ENCODE results near the gene ZC3H8. TPM values are rescaled to one million over a fixed set of nuclear protein-coding genes. Genes with fewer than 3 reads are reported as not detected.

Gene ZC3H8
- total RNA-seq, 1 donor: 24.8 TPM

DNA sequence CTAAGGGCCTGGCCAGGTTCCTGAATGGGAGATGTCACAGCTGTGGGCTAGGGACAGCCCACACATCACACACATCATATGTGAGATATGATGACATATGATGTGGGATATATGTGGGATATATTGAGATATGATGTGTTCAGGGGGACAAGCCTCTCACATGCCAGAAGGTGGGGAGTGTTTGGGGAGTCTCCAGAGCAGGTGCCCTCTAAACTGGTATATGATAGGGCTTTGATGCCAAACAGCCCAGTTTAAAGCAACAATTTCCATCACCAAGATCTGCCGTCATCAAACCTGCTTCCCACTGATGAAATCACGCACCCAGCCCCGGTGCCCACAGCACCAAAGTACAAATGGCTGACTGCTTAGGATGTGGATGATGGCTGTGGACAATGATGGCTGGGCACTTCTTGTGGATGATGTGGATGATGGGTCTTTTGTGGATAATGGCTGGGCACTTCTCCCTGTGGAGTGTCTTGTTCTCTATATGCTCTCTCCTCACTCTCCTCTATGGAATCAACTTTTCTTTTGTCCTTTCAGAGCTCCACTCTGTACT is 65.8 kb downstream of the ZC3H8 start:
- no peaks in the 10 kb centered on the region for H3K9me3 ChIP-seq (ENCODE audit: low read depth, low read length)
- H3K4me1 ChIP-seq (ENCODE audit: insufficient read depth, low read length): peaks cover 23% of the 10 kb centered on the region
- no peaks in the 10 kb centered on the region for H3K27me3 ChIP-seq (ENCODE audit: insufficient read depth, low read length)
- no peak overlapping the region for H3K4me3 ChIP-seq (ENCODE audit: low read length)

DNA sequence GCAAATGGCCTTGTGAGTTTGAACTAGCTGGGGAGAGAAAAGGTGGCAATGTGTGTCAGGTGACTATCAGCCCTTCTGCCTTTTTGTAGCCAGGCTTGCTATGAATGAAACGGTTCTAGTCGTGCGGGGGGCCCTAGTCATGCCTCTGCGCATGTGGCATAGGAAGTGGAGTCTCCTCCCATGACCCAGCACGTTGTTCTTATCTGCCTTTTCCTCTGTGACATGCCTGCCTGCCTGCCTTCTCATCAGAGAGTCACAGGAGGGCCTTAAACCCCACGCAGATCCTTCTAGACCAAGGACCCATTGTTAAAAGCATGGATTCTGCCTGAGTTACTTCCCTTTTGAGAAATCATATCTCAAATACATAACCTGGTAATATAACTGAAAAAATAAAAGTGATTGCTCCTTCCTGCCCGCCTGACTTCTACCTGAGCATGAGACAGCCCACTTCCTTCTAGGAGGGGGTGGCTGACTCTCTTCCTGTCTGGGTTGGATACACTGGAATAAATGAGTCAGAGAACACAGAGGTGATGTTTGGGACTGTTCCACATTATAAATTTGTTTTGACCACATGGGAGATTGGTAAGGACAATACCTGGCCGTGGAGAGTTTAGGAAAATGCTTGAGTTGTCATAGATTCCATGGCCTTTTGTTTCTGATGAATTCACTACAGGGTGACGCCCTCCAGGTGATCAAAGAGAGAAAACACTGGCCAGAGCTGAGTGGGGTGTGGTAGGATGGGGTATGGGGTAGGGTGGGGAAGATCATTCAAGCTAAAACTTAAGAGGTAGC is 66.8 kb downstream of the ZC3H8 start:
- Histone ChIP-seq H3K9me3 (ENCODE audit: low read depth, low read length) (no peaks in the 10 kb centered on the region), H3K27me3 (ENCODE audit: insufficient read depth, low read length) (no peaks in the 10 kb centered on the region), H3K4me3 (ENCODE audit: low read length) (no peak overlapping the region), H3K4me1 (ENCODE audit: insufficient read depth, low read length) (peaks cover 23% of the 10 kb centered on the region)

DNA sequence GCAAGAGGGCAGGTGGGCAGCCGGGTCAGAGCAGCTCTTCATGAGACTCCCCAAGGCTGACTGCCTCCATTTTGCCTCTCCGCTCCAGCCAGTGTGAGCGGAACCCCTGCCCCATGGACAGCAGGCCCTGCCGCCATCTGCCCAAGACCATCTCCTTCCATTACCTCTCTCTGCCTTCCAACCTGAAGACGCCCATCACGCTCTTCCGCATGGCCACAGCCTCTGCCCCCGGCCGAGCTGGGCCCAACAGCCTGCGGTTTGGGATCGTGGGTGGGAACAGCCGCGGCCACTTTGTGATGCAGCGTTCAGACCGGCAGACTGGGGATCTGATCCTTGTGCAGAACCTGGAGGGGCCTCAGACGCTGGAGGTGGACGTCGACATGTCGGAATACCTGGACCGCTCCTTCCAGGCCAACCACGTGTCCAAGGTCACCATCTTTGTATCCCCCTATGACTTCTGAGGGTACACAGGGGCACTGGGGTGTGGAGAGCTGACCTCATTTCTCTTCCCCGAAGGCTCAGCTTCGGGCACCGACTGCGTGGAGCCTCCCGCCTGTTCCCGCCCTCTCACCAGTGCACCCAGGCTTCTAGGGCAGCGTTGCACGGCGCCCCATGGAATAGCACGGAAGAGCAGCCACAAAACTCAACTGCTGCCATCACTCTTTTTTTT is 67.7 kb downstream of the ZC3H8 start:
- peaks cover 1% of the 10 kb centered on the region for H3K27me3 ChIP-seq (ENCODE audit: insufficient read depth, low read length)
- H3K9me3 ChIP-seq (ENCODE audit: low read depth, low read length): no peaks in the 10 kb centered on the region
- no peak overlapping the region for H3K4me3 ChIP-seq (ENCODE audit: low read length)
- H3K4me1 ChIP-seq (ENCODE audit: insufficient read depth, low read length): peaks cover 25% of the 10 kb centered on the region

DNA sequence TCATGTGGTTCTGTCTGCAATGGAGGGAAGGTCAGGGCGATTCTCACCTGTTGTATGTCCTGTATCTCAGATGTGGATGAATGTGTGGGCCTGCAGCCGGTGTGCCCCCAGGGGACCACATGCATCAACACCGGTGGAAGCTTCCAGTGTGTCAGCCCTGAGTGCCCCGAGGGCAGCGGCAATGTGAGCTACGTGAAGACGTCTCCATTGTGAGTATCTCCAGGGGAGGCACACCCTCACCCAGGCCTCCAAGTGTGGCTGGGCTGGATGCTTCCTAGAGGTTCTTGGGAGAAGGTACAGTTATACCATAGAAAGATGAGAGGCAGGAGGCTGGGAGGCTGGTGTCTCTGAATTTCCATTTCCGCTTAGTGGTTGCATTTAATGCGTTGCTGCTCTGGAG is 69.7 kb downstream of the ZC3H8 start:
- Histone ChIP-seq H3K9me3 (ENCODE audit: low read depth, low read length) (no peaks in the 10 kb centered on the region), H3K4me1 (ENCODE audit: insufficient read depth, low read length) (peaks cover 25% of the 10 kb centered on the region), H3K4me3 (ENCODE audit: low read length) (no peak overlapping the region), H3K27me3 (ENCODE audit: insufficient read depth, low read length) (peaks cover 14% of the 10 kb centered on the region)

DNA sequence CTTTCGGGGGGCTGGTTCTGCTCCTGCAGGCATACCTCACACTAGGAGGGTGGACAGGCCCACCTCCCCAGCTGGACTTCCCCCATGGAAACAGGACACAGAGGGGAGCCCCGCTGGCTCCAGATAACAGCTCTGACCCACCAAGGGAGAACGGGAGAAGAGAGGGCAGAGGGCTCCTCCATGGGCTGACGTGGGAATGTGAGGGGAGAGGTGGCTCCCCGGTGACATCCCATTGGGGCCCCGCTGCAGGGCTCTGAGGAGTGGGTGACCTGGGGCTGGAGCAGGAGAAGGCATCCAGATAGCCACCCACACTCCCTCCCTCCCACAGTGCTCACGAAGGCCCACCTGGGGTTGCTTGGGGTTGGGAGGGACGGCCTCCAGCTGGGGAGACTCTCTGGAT is 70.7 kb downstream of the ZC3H8 start:
- peaks cover 24% of the 10 kb centered on the region for H3K4me1 ChIP-seq (ENCODE audit: insufficient read depth, low read length)
- no peak overlapping the region for H3K4me3 ChIP-seq (ENCODE audit: low read length)
- no peaks in the 10 kb centered on the region for H3K9me3 ChIP-seq (ENCODE audit: low read depth, low read length)
- H3K27me3 ChIP-seq (ENCODE audit: insufficient read depth, low read length): peaks cover 20% of the 10 kb centered on the region

DNA sequence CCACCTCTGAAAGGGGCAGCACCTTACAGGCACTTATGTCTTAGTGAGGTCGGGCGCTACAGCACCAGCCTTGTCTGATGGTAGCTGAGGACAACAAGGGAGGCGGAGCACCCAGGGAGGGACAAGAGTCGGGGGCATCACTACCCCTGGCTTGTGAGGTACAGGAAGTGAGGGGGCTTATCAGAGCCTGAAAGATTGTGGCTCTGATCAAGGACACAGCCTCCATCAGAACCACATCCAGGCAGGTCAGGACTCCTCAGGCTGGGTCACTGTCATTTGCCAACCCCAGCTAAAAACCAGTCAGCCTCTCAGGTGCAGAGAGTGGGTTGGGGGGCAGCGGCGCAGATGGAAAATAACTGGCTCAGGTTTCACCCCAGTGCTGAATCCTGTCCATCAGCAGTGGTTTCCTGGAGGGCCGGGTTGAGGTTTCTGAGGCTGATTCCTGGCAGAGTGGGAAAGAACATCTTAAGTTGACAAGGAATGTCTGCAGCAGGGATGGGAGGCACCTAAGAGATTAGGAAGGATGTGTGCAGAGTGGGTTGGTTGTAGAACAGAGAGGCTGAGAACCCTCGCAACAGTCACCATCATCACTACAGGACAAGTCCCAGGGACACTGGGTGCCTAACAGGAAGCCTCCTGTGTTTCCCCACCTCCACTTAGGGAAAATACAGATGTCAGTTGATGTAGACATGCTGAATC is 71.4 kb downstream of the ZC3H8 start:
- H3K27me3 ChIP-seq (ENCODE audit: insufficient read depth, low read length): peaks cover 20% of the 10 kb centered on the region
- H3K9me3 ChIP-seq (ENCODE audit: low read depth, low read length): no peaks in the 10 kb centered on the region
- H3K4me1 ChIP-seq (ENCODE audit: insufficient read depth, low read length): peaks cover 17% of the 10 kb centered on the region
- H3K4me3 ChIP-seq (ENCODE audit: low read length): no peak overlapping the region

DNA sequence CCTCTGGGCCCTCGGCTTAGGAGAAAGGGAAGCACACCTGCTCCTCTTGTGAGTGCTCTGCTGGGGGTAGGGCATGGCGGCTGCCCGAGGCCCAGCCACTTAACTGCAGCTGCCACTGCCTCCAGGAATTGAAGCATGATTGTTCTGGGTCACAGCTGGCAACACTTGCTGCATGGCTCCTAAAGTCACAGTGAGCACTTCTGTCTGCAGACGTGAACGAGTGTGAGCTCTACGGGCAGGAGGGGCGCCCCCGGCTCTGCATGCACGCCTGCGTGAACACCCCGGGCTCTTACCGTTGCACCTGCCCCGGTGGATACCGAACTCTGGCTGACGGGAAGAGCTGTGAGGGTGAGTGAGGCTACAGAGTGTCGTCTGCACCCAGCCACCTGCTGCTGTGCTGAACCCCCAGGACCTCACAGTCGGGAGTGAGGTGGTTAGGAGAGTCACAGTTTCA is 72.2 kb downstream of the ZC3H8 start:
- Histone ChIP-seq H3K9me3 (ENCODE audit: low read depth, low read length) (no peaks in the 10 kb centered on the region), H3K4me1 (ENCODE audit: insufficient read depth, low read length) (peaks cover 12% of the 10 kb centered on the region), H3K4me3 (ENCODE audit: low read length) (no peak overlapping the region), H3K27me3 (ENCODE audit: insufficient read depth, low read length) (peaks cover 20% of the 10 kb centered on the region)

DNA sequence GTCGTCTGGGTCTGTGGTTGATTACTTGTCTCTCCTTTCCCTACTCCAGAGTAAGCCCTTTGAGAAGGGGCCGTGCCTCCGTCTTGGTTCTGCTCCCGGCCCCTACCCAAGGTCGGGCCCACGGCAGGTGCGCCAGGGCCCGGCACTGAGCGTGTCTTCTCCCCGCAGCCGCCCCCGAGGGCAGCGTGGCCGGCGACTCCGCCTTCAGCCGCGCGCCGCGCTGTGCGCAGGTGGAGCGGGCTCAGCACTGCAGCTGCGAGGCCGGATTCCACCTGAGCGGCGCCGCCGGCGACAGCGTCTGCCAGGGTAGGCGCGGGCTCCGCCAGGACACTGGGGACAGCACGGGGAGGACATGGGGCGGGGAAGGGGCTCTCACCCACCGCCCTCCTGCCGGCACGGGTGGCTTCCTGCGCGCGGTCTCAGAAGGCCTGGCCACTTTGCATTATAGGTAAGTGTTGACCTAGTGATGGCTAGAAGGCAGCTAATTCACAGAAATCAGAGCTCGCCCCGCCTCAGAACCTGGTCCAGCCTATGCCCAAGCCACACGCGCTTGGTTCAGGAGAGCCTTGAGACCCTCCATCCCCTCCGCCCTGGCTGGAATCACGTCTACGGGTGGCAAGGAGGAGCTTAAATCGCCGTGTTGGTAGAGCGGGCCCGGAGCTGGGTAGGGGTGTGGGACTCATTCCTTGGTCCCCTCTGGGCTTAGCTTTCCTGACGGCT is 73.1 kb downstream of the ZC3H8 start:
- peaks cover 20% of the 10 kb centered on the region for H3K27me3 ChIP-seq (ENCODE audit: insufficient read depth, low read length)

DNA sequence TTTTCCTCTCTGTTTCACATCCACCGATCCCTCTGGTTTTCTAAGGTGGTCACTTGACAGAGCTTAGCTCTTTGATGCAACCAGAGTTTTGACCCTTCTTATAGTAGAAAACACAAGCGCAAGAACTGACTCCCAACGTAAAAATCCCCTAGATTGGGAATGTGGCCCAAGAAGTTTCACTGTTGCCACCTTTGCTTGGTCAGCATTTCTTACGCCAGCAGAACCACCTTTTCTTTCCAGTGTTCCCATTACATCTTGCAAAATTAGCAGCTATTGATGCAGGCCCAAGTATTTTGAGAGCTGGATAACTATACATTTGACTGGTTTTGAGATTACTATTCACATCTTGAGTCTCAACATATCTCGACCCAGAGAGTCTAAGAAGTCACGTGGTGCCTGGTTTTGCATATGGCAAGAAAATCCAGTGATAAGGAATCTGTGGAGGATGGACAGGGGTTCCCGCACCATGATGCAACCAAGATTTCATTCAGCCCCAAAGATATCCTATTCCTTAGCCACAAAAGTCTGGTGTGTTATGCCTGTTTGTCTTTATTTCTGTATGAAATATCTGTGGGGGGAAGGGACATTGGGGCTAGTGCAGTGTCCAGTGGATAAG is 78.8 kb downstream of the ZC3H8 start:
- Histone ChIP-seq H3K9me3 (ENCODE audit: low read depth, low read length) (no peaks in the 10 kb centered on the region), H3K27me3 (ENCODE audit: insufficient read depth, low read length) (peaks cover 8% of the 10 kb centered on the region), H3K4me3 (ENCODE audit: low read length) (no peak overlapping the region), H3K4me1 (ENCODE audit: insufficient read depth, low read length) (no peaks in the 10 kb centered on the region)

More for the DNA sequence above, 73.1 kb downstream of the ZC3H8 start:
- Histone ChIP-seq H3K4me1 (ENCODE audit: insufficient read depth, low read length) (peaks cover 4% of the 10 kb centered on the region), H3K9me3 (ENCODE audit: low read depth, low read length) (no peaks in the 10 kb centered on the region), H3K4me3 (ENCODE audit: low read length) (peak overlapping the region; percentile 28)

DNA sequence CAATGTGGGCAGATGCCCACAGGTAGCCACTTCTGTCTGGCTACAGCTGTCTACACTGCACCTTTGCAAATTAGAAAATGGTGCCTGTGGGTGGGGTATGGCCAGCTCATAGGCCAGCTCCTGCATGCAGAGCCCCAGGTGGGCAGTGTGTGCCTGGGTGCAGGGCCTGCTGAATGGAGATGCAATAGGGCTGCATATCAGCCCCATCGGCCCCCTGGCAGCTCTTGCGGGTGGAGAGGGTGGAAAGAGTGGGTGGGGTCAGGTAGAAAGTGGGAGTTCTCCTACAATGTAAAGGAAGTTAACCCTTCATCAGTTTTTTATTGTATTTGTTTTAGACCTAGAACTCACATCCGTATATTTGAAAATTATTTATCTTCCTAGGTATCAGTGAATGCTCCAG is 79.5 kb downstream of the ZC3H8 start:
- no peaks in the 10 kb centered on the region for H3K4me1 ChIP-seq (ENCODE audit: insufficient read depth, low read length)
- no peaks in the 10 kb centered on the region for H3K9me3 ChIP-seq (ENCODE audit: low read depth, low read length)
- peaks cover 5% of the 10 kb centered on the region for H3K27me3 ChIP-seq (ENCODE audit: insufficient read depth, low read length)
- no peak overlapping the region for H3K4me3 ChIP-seq (ENCODE audit: low read length)

DNA sequence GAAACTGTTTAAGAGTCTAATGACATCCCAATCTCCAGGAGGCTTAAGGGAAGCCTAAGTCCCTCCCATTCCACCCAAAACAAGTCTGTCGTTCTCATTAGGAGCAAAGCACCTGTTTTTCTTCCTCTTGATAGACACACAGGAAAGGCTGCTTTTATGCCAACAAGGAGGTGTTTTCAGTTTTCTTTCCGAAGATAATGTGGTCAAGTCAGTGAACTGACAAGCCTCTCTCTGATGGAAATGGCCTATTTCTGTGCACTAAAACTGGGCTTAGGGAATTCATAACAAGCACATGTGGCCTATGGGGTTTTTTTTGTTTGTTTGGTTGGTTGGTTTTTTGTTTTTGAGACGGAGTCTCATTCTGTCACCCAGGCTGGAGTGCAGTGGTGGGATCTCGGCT is 80.5 kb downstream of the ZC3H8 start:
- H3K4me3 ChIP-seq (ENCODE audit: low read length): no peak overlapping the region
- H3K9me3 ChIP-seq (ENCODE audit: low read depth, low read length): no peaks in the 10 kb centered on the region
- no peaks in the 10 kb centered on the region for H3K4me1 ChIP-seq (ENCODE audit: insufficient read depth, low read length)
- H3K27me3 ChIP-seq (ENCODE audit: insufficient read depth, low read length): peaks cover 2% of the 10 kb centered on the region

DNA sequence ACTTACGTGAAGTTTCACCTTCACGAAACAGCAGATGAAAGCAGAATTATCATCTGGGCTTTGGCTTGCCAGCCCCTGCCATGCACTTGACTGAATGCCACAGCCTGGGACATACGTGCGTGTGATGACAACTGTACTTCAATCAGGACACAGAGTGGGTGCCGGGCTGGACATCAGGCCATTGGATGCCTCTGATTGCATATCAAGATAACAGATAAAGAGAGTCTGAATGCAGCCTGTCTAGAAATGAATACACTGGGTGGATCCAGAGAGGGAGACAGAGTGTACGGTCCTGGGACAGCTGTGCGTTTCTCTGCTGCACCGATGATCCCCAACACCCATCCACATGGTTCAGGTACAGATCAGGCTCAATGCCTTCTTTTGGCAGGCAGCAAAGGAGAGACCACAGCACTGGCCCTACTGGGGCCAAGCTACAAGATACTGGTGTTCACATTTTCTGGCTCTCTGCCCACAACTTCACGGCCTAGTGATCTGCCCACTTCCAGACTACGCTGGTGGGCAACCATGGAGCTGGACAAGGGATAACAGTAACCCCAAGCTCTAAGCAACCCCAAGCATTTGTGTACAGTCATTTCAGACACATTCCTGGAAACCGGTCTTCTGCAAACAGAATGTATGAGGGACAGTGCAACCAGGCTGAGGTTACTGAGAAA is 81.1 kb downstream of the ZC3H8 start:
- H3K4me3 ChIP-seq (ENCODE audit: low read length): no peak overlapping the region
- no peaks in the 10 kb centered on the region for H3K9me3 ChIP-seq (ENCODE audit: low read depth, low read length)
- H3K27me3 ChIP-seq (ENCODE audit: insufficient read depth, low read length): no peaks in the 10 kb centered on the region

DNA sequence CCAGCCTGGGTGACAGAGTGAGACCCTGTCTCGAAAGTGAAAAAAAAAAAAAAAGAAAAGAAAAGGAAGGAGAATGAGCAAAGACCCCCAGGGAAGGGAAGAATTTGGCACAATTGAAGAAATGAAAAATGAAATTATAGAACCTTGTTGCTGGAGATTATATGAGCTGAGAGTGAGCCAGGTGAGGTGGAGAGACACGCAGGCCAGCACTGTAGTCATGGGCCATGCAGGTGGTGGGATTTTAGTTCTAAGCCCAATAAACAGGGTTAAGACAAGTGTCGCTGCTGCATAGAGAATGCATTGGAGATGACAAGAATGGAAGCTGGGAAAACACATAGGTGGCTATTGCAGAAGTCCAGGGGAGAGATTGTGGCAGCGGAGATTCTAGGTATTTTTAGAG is 84.3 kb downstream of the ZC3H8 start:
- Histone ChIP-seq H3K9me3 (ENCODE audit: low read depth, low read length) (no peaks in the 10 kb centered on the region), H3K4me1 (ENCODE audit: insufficient read depth, low read length) (no peaks in the 10 kb centered on the region), H3K27me3 (ENCODE audit: insufficient read depth, low read length) (no peaks in the 10 kb centered on the region), H3K4me3 (ENCODE audit: low read length) (no peak overlapping the region)

More for the DNA sequence above, 81.1 kb downstream of the ZC3H8 start:
- H3K4me1 ChIP-seq (ENCODE audit: insufficient read depth, low read length): no peaks in the 10 kb centered on the region
